OCI-LY3 (cell line): ENCODE data around the gene FKBP1B.

ENCODE experiments used
- H2AFZ ChIP-seq: fragments of 200-600, 300-600 bp; shearing (Covaris generic); 2 replicates; pipeline ENCODE4 v1.6.0; 2014; ENCODE audit warnings: antibody characterized with exemption, low read depth, low read length
- H3K27ac ChIP-seq: fragments of 200-600, 300-600 bp; sonication (generic); 2 replicates; pipeline ENCODE4 v1.5.1; 2014; ENCODE audit warnings: mild to moderate bottlenecking, low read length, moderate library complexity, mixed read lengths
- H3K27me3 ChIP-seq: fragments of 200-600, 300-600 bp; sonication (generic); 2 replicates; pipeline ENCODE4 v1.6.1; 2014; ENCODE audit warnings: low read depth, low read length, mixed read lengths
- H3K36me3 ChIP-seq: fragments of 200-600, 300-600 bp; sonication (generic); replicated peaks from 2 replicates; pipeline ENCODE3; 2014; ENCODE audit warnings: low read depth, low read length, mixed read lengths
- H3K4me1 ChIP-seq: fragments of 300-600, 200-600 bp; sonication (generic); 2 replicates; pipeline ENCODE4 v1.6.1; 2014; ENCODE audit warnings: low read length, mixed read lengths
- H3K4me2 ChIP-seq: fragments of 200-600, 300-600 bp; sonication (generic); 2 replicates; pipeline ENCODE4 v1.6.1; 2014; ENCODE audit warnings: low read length, mixed read lengths
- H3K4me3 ChIP-seq: fragments of 300-600, 200-600 bp; sonication (generic); 2 replicates; pipeline ENCODE4 v1.5.1; 2014; ENCODE audit warnings: antibody characterized with exemption, mild to moderate bottlenecking, low read length, moderate library complexity
- H3K79me2 ChIP-seq: fragments of 300-600, 200-600 bp; shearing (Covaris generic); 2 replicates; pipeline ENCODE4 v1.6.1; 2014; ENCODE audit warnings: mild to moderate bottlenecking, low read length, mixed read lengths
- H3K9ac ChIP-seq: fragments of 300-600, 200-600 bp; shearing (Covaris generic); 2 replicates; pipeline ENCODE4 v1.6.0; 2014; ENCODE audit warnings: mild to moderate bottlenecking, low read length, moderate library complexity
- H3K9me3 ChIP-seq: fragments of 200-600, 300-600 bp; shearing (Covaris generic); 2 replicates; pipeline ENCODE4 v1.6.1; 2014; ENCODE audit warnings: low read length, mixed read lengths; ENCODE audit not compliant: insufficient read depth
- H4K20me1 ChIP-seq: fragments of 200-600, 300-600 bp; sonication (generic); 2 replicates; pipeline ENCODE4 v1.6.1; 2016; ENCODE audit warnings: low read length, mixed read lengths; ENCODE audit not compliant: insufficient read depth
- EZH2phosphoT487 ChIP-seq: fragments of 200-600 bp; shearing (Covaris generic); IDR thresholded peaks from 2 replicates; pipeline ENCODE4 v1.6.1; 2018; ENCODE audit warnings: antibody characterized with exemption, mixed run types, low read depth
- TF ChIP-seq, protein P1 (sequence below): fragments of 200-600, 300-600 bp; sonication (generic); IDR thresholded peaks from 2 replicates; pipeline ENCODE4 v1.5.1; 2014; ENCODE audit warnings: antibody characterized with exemption, low read length, low read depth

The FKBP1B gene

GRCh38 chr2:24016853-24017703, 32.5 kb upstream of the FKBP1B start:
- no peaks in the 10 kb centered on the region for H3K9me3 ChIP-seq
- no peak overlapping the region for H3K4me3 ChIP-seq
- H3K9ac ChIP-seq, result no peak overlapping the region
- H3K27ac ChIP-seq, result no peak overlapping the region
- no peaks in the 10 kb centered on the region for H3K36me3 ChIP-seq
- H3K4me1 ChIP-seq, result no peaks in the 10 kb centered on the region
- H4K20me1 ChIP-seq, result no peaks in the 10 kb centered on the region
- TF ChIP-seq, protein P1, sequence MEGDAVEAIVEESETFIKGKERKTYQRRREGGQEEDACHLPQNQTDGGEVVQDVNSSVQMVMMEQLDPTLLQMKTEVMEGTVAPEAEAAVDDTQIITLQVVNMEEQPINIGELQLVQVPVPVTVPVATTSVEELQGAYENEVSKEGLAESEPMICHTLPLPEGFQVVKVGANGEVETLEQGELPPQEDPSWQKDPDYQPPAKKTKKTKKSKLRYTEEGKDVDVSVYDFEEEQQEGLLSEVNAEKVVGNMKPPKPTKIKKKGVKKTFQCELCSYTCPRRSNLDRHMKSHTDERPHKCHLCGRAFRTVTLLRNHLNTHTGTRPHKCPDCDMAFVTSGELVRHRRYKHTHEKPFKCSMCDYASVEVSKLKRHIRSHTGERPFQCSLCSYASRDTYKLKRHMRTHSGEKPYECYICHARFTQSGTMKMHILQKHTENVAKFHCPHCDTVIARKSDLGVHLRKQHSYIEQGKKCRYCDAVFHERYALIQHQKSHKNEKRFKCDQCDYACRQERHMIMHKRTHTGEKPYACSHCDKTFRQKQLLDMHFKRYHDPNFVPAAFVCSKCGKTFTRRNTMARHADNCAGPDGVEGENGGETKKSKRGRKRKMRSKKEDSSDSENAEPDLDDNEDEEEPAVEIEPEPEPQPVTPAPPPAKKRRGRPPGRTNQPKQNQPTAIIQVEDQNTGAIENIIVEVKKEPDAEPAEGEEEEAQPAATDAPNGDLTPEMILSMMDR, result no peak
- TF ChIP-seq EZH2phosphoT487, result no peak
- H3K27me3 ChIP-seq, result no peaks in the 10 kb centered on the region
- no peak overlapping the region for H2AFZ ChIP-seq
- no peak overlapping the region for H3K4me2 ChIP-seq
- no peaks in the 10 kb centered on the region for H3K79me2 ChIP-seq

- Histone ChIP-seq H3K9me3 (no peaks in the 10 kb centered on the region), H3K4me2 (no peak overlapping the region), H3K9ac (no peak overlapping the region), H3K4me1 (no peaks in the 10 kb centered on the region), H4K20me1 (no peaks in the 10 kb centered on the region), H3K4me3 (no peak overlapping the region), H3K27me3 (no peaks in the 10 kb centered on the region), H2AFZ (no peak overlapping the region), H3K79me2 (no peaks in the 10 kb centered on the region), H3K36me3 (no peaks in the 10 kb centered on the region), H3K27ac (no peak overlapping the region)
- TF ChIP-seq EZH2phosphoT487, result no peak
- TF ChIP-seq, protein P1, result no peak
These were observed 31.8 kb upstream of the FKBP1B start for GRCh38 chr2:24017711-24018110.

GRCh38 chr2:24018241-24018640, 31.3 kb upstream of the FKBP1B start:
- Histone ChIP-seq H3K4me2 (no peak overlapping the region), H3K79me2 (no peaks in the 10 kb centered on the region), H4K20me1 (no peaks in the 10 kb centered on the region), H3K9me3 (no peaks in the 10 kb centered on the region), H3K36me3 (no peaks in the 10 kb centered on the region), H3K4me3 (no peak overlapping the region), H3K4me1 (no peaks in the 10 kb centered on the region), H3K27ac (no peak overlapping the region), H3K9ac (no peak overlapping the region), H3K27me3 (no peaks in the 10 kb centered on the region), H2AFZ (no peak overlapping the region)
- TF ChIP-seq, protein P1, result no peak
- TF ChIP-seq EZH2phosphoT487, result no peak

DNA sequence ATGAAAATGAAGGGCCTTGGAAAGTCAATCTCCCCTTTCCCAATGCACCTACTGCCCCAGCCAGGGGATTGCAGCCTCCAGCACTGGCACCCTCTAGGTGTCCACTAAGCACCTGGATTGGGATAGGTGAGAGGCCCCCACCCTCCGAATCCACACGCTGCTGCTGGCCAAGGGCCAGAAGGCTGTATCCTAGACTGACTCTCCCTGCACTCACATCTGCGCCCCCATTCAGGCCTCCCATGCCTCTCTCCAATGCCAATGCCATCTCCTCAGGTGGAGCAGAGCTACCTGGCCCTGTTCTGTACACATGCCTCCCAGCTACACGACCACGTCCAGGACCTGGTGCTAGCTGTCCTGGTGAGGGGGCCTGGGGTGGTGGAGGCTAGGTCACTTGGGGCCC, 29.8 kb upstream of the FKBP1B start:
- H3K27ac ChIP-seq, result no peak overlapping the region
- H3K4me3 ChIP-seq, result no peak overlapping the region
- no peak for TF ChIP-seq EZH2phosphoT487
- TF ChIP-seq, protein P1, result no peak
- no peak overlapping the region for H3K9ac ChIP-seq
- H3K27me3 ChIP-seq, result no peaks in the 10 kb centered on the region
- no peaks in the 10 kb centered on the region for H3K36me3 ChIP-seq
- H3K79me2 ChIP-seq, result no peaks in the 10 kb centered on the region
- no peak overlapping the region for H3K4me2 ChIP-seq
- H3K4me1 ChIP-seq, result no peaks in the 10 kb centered on the region
- no peaks in the 10 kb centered on the region for H4K20me1 ChIP-seq
- H3K9me3 ChIP-seq, result no peaks in the 10 kb centered on the region
- no peak overlapping the region for H2AFZ ChIP-seq
